ENCODE data around the gene CREB5. TPM values are rescaled to one million over a fixed set of nuclear protein-coding genes. Genes with fewer than 3 reads are reported as not detected.

CREB5 gene
- total and polyA plus RNA-seq, 2 of the 8 experiments (the other 6 are each of a cell fraction or from before 2014, with no cell fraction given) = 2.4 to 2.7 TPM

DNA sequence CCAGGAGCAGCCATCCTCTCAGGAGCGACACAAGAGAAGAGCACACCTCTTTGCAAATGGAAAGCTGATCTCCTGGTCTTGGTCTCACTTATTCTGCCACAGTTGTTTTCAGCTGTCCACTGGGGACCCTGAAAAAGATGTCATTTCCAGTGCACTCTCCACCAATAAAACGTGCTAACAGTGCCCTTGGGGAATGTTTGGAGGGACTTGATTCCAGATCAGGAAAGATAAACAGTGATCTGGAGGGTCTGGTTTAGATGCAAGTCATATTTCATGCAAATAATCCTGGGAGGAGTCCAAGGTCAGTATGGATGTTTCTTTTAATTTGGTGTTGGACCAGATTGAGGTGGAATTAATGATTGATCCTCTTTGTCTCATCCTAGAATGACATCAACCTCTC, 185.0 kb downstream of the CREB5 start:
- H4K5ac ChIP-seq (ENCODE audit: insufficient read length, low read depth, low read length) = no peak overlapping the region
- no peak overlapping the region for H3K27ac ChIP-seq (ENCODE audit: low read depth, low read length)
- H2BK120ac ChIP-seq (replicated peaks; ENCODE audit: low read depth, low read length) = no peak overlapping the region
- no peak overlapping the region for H3K4me2 ChIP-seq (ENCODE audit: insufficient read depth in 1 of 2, low read depth in 2 of 2, low read length in 2 of 2)
- no peak for DNase-seq (ENCODE audit: low read depth in 1 of 2, low spot score in 2 of 2)
- no peak overlapping the region for H3K4me3 ChIP-seq (ENCODE audit: extremely low read depth in 1 of 4, insufficient read depth in 2 of 4, low read depth in 3 of 4, low read length in 4 of 4)
- no peak overlapping the region for H3K23ac ChIP-seq (ENCODE audit: insufficient read length)
- no peaks in the 10 kb centered on the region for H3K36me3 ChIP-seq (ENCODE audit: control insufficient read depth in 2 of 4, insufficient read depth in 4 of 4, low read length in 3 of 4)
- H4K8ac ChIP-seq (ENCODE audit: extremely low read depth, insufficient read depth, low read length) = no peak overlapping the region
- no peaks in the 10 kb centered on the region for H3K9me3 ChIP-seq (ENCODE audit: insufficient read depth in 2 of 2, low read depth in 1 of 2, low read length in 1 of 2)
- WGBS, 2 experiments (ENCODE audit: extremely low coverage in 1 of 2, insufficient coverage in 1 of 2, insufficient read length in 1 of 2, insufficient replicate concordance in 2 of 2, low coverage in 1 of 2, low lambda C conversion rate in 2 of 2, missing lambda C conversion rate in 1 of 2) = 78% methylated on average over 2 of the region's 2 CpGs; no CpG with 5 or more reads in 1 of the 2 experiments
- H3K4ac ChIP-seq (replicated peaks; ENCODE audit: insufficient read length, low read depth, low read length) = no peak overlapping the region
- FAIRE-seq = no peak
- no peak overlapping the region for H3K56ac ChIP-seq (replicated peaks; ENCODE audit: insufficient read length, low read depth, low read length)
- ChIA-PET POLR2A (ENCODE audit: partially characterized antibody) (no interaction called here), CTCF (ENCODE audit: partially characterized antibody) (interaction anchor here (1.3 kb wide), 1 partner anchor 40 kb away, joined by 3 read pairs; no protein-coding TSS in a partner anchor)
- TF ChIP-seq CHD2 (IDR thresholded peaks at IDR 0.05; ENCODE audit: low read length) = no peak
- TF ChIP-seq TCF12 (IDR thresholded peaks at IDR 0.05; ENCODE audit: low read depth, low read length) = no peak
- TF ChIP-seq GTF2F1 (IDR thresholded peaks at IDR 0.05; ENCODE audit: borderline replicate concordance, low read depth, low read length) = no peak
- TF ChIP-seq CREB1 (IDR thresholded peaks at IDR 0.05) = no peak
- no peak for TF ChIP-seq BACH1 (IDR thresholded peaks at IDR 0.05; ENCODE audit: low read length)
- TF ChIP-seq CTBP2 (IDR thresholded peaks at IDR 0.05; ENCODE audit: borderline replicate concordance, insufficient read depth, insufficient read length, low read length) = no peak
- TF ChIP-seq EP300 (IDR thresholded peaks at IDR 0.05; ENCODE audit: borderline replicate concordance in 1 of 2, low read depth in 2 of 2, low read length in 2 of 2) = no peak
- TF ChIP-seq SAP30 (IDR thresholded peaks at IDR 0.05; ENCODE audit: insufficient read depth, insufficient replicate concordance, low read length) = no peak
- no peak for TF ChIP-seq KDM1A (IDR thresholded peaks at IDR 0.05; ENCODE audit: borderline replicate concordance, low read length)
- TF ChIP-seq JUND (IDR thresholded peaks at IDR 0.05; ENCODE audit: low read length) = no peak
- no peak overlapping the region for H3K14ac ChIP-seq (ENCODE audit: insufficient read length)
- no peak overlapping the region for H3K9ac ChIP-seq (replicated peaks in 1 of 4; ENCODE audit: extremely low read depth in 1 of 4, low read depth in 3 of 4, low read length in 3 of 4)
- no peak overlapping the region for H2AFZ ChIP-seq (ENCODE audit: low read length)
- H3K4me1 ChIP-seq (replicated peaks in 1 of 4; ENCODE audit: control insufficient read depth in 3 of 4, insufficient read depth in 4 of 4, low read length in 3 of 4) = no peaks in the 10 kb centered on the region
- no peak overlapping the region for H2AK5ac ChIP-seq (ENCODE audit: low read depth, low read length)
- no peaks in the 10 kb centered on the region for H3K27me3 ChIP-seq (replicated peaks in 1 of 4; ENCODE audit: control insufficient read depth in 3 of 4, extremely low read depth in 1 of 4, insufficient read depth in 3 of 4, low read length in 3 of 4)
- no peak overlapping the region for H3K18ac ChIP-seq (ENCODE audit: extremely low read depth, low read length)
- no peaks in the 10 kb centered on the region for H3K23me2 ChIP-seq (ENCODE audit: low read depth, low read length)
- H2BK15ac ChIP-seq (ENCODE audit: low read length) = no peak overlapping the region
- H3K79me2 ChIP-seq (ENCODE audit: control insufficient read depth in 1 of 2, insufficient read depth in 2 of 2, low read length in 2 of 2) = no peaks in the 10 kb centered on the region
- no peaks in the 10 kb centered on the region for H4K20me1 ChIP-seq (replicated peaks in 1 of 2; ENCODE audit: control insufficient read depth in 1 of 2, insufficient read depth in 2 of 2, low read length in 2 of 2)
- H2BK5ac ChIP-seq (ENCODE audit: low read depth, low read length) = no peak overlapping the region
- no peak overlapping the region for H4K91ac ChIP-seq (replicated peaks; ENCODE audit: insufficient read length, low read length)
- H2BK20ac ChIP-seq (ENCODE audit: low read length) = no peak overlapping the region
- no peaks in the 10 kb centered on the region for H3K79me1 ChIP-seq (ENCODE audit: low read depth, low read length)
- no peak overlapping the region for H2BK12ac ChIP-seq (ENCODE audit: low read depth, low read length)
